Stomach (tissue), 4 donors: ENCODE measurements around the gene BRD7.

Experiments
- CTCF ChIP-seq, 7 experiments: fragments of 450-650 bp in 4 of 7; fragments of 200-600 bp in 3 of 7; sonication (generic) in 3 of 7; IDR thresholded peaks; one replicate each; pipeline ENCODE4 v1.5.1; 2016 to 2019; ENCODE audit warnings: antibody characterized with exemption in 7 of 7, control low read depth in 2 of 7, mild to moderate bottlenecking in 1 of 7
- EP300 ChIP-seq: sonication (generic); formaldehyde crosslinking; IDR thresholded peaks from one replicate; pipeline ENCODE4 v1.6.1; 2017; ENCODE audit warnings: antibody characterized with exemption
- POLR2A ChIP-seq, 4 donors: fragments of 450-650 bp; IDR thresholded peaks; one replicate each; pipeline ENCODE4 v1.6.1; 2016; ENCODE audit warnings: antibody characterized with exemption in 4 of 4, control low read depth in 2 of 4, mild to moderate bottlenecking in 1 of 4, moderate library complexity in 1 of 4
- POLR2AphosphoS5 ChIP-seq, 3 donors: sonication (generic); formaldehyde crosslinking; IDR thresholded peaks; one replicate each; pipeline ENCODE4 v1.6.1; 2016; ENCODE audit warnings: antibody characterized with exemption in 3 of 3

- TF ChIP-seq CTCF (IDR thresholded peaks at IDR 0.05) (no peak), POLR2AphosphoS5 (IDR thresholded peaks at IDR 0.05) (no peak), EP300 (no peak), POLR2A (IDR thresholded peaks at IDR 0.05) (no peak)
Observed at GRCh38 chr16:50310308-50311133, 58.3 kb downstream of the BRD7 start.
